Fibroblast of skin of abdomen (primary cell): Measurements from ENCODE around the gene GAB2.

Source experiments
- DNase-seq: peaks from one replicate; pipeline ENCODE4 v3.0.0-alpha.2; 2013

GAB2 gene

GRCh38 chr11:78428266-78428636, 10.6 kb upstream of the GAB2 start:
- DNase-seq, result no peak

- no peak for DNase-seq
Measured at GRCh38 chr11:78427615-78428265, 10.1 kb upstream of the GAB2 start.

GRCh38 chr11:78426845-78427244, 9.2 kb upstream of the GAB2 start:
- no peak for DNase-seq

- DNase-seq, result no peak
Measured at GRCh38 chr11:78425399-78426070, 7.9 kb upstream of the GAB2 start.

- DNase-seq, result peak; percentile 24
Measured at GRCh38 chr11:78424334-78425270, 7.0 kb upstream of the GAB2 start.

- no peak for DNase-seq
Measured at GRCh38 chr11:78423241-78423640, 5.6 kb upstream of the GAB2 start.

GRCh38 chr11:78420796-78421209, 3.2 kb upstream of the GAB2 start:
- DNase-seq, result peak; percentile 86

- peak; percentile 94 for DNase-seq
Measured at GRCh38 chr11:78420255-78420764, 2.7 kb upstream of the GAB2 start.

- peak; percentile 95 for DNase-seq
Measured at GRCh38 chr11:78419327-78419726, 1.7 kb upstream of the GAB2 start.

- no peak for DNase-seq
Measured at GRCh38 chr11:78418584-78419211, 1.1 kb upstream of the GAB2 start.

GRCh38 chr11:78417888-78418583, 416 bp upstream of the GAB2 start:
- DNase-seq, result peak; percentile 86

GRCh38 chr11:78416285-78417174, 1.1 kb downstream of the GAB2 start:
- peak; percentile 78 for DNase-seq

- DNase-seq, result no peak
Measured at GRCh38 chr11:78415338-78415737, 2.3 kb downstream of the GAB2 start.

- peak; percentile 14 for DNase-seq
Measured at GRCh38 chr11:78414321-78415051, 3.1 kb downstream of the GAB2 start.

GRCh38 chr11:78408619-78409018, 9.0 kb downstream of the GAB2 start:
- no peak for DNase-seq

- no peak for DNase-seq
Measured at GRCh38 chr11:78406568-78407196, 10.9 kb downstream of the GAB2 start.

GRCh38 chr11:78405805-78406204, 11.8 kb downstream of the GAB2 start:
- no peak for DNase-seq

GRCh38 chr11:78403781-78404180, 13.8 kb downstream of the GAB2 start:
- peak; percentile 47 for DNase-seq

- no peak for DNase-seq
Measured at GRCh38 chr11:78402847-78403246, 14.8 kb downstream of the GAB2 start.

GRCh38 chr11:78400702-78401101, 16.9 kb downstream of the GAB2 start:
- no peak for DNase-seq
